DOHH2 (cell line): ENCODE measurements around the gene HIVEP3.

Source experiments
- H3F3A ChIP-seq: fragments of 200-600 bp; sonication (generic), shearing (Covaris generic); 2 replicates; pipeline ENCODE4 v1.6.0; 2016; ENCODE audit warnings: antibody characterized with exemption, mild to moderate bottlenecking; ENCODE audit not compliant: control insufficient read depth, insufficient read depth
- H3K27ac ChIP-seq: fragments of 200-600 bp; sonication (generic); 2 replicates; pipeline ENCODE4 v1.5.1; 2014; ENCODE audit warnings: low read depth, mild to moderate bottlenecking, low read length, moderate library complexity
- H3K27me3 ChIP-seq: fragments of 200-600 bp; sonication (generic); 2 replicates; pipeline ENCODE4 v1.6.1; 2014; ENCODE audit warnings: mild to moderate bottlenecking, low read length, mixed read lengths; ENCODE audit not compliant: control insufficient read depth
- H3K36me3 ChIP-seq: fragments of 200-600 bp; sonication (generic); 2 replicates; pipeline ENCODE4 v1.6.1; 2014; ENCODE audit warnings: mild to moderate bottlenecking, low read length, moderate library complexity, mixed read lengths; ENCODE audit not compliant: control insufficient read depth
- H3K4me1 ChIP-seq: fragments of 200-600 bp; sonication (generic); 2 replicates; pipeline ENCODE4 v1.6.1; 2014; ENCODE audit warnings: mild to moderate bottlenecking, low read length, mixed read lengths; ENCODE audit not compliant: control insufficient read depth
- H3K4me2 ChIP-seq: fragments of 200-600 bp; sonication (generic); 2 replicates; pipeline ENCODE4 v1.6.0; 2014; ENCODE audit warnings: mild to moderate bottlenecking, low read length, moderate library complexity
- H3K4me3 ChIP-seq: fragments of 200-600 bp; sonication (generic); 2 replicates; pipeline ENCODE4 v1.5.1; 2014; ENCODE audit warnings: mild to moderate bottlenecking, low read length, mixed read lengths
- H3K79me2 ChIP-seq: fragments of 200-600 bp; sonication (generic); 2 replicates; pipeline ENCODE4 v1.6.1; 2014; ENCODE audit warnings: mild to moderate bottlenecking, low read length, mixed read lengths; ENCODE audit not compliant: control insufficient read depth
- H3K9me2 ChIP-seq: fragments of 200-600 bp; sonication (generic); replicated peaks from 2 replicates; pipeline ENCODE4 v1.6.1; 2014; ENCODE audit warnings: mild to moderate bottlenecking, low read length, mixed read lengths; ENCODE audit not compliant: control insufficient read depth
- H3K9me3 ChIP-seq: fragments of 200-600 bp; sonication (generic); 2 replicates; pipeline ENCODE4 v1.6.1; 2014; ENCODE audit warnings: antibody characterized with exemption, low read length, mixed read lengths; ENCODE audit not compliant: control insufficient read depth, insufficient read depth
- H4K20me1 ChIP-seq: fragments of 200-600 bp; sonication (generic); 2 replicates; pipeline ENCODE4 v1.6.0; 2014; ENCODE audit warnings: low read depth, mild to moderate bottlenecking, antibody characterized with exemption, low read length, moderate library complexity; ENCODE audit not compliant: control insufficient read depth, insufficient read depth
- EZH2phosphoT487 ChIP-seq: fragments of 200-600 bp; sonication (generic); IDR thresholded peaks from 2 replicates; pipeline ENCODE4 v1.6.1; 2017; ENCODE audit warnings: borderline replicate concordance, mild to moderate bottlenecking, antibody characterized with exemption, low read length, moderate library complexity, mixed read lengths
- TF ChIP-seq, protein P1 (sequence below): fragments of 200-600 bp; sonication (generic); IDR thresholded peaks from one replicate; pipeline ENCODE4 v1.5.1; 2014; ENCODE audit warnings: antibody characterized with exemption, mild to moderate bottlenecking, low read depth, low read length; ENCODE audit not compliant: poor library complexity, severe bottlenecking

HIVEP3 gene

GRCh38 chr1:41466146-41466545 lies 452.6 kb downstream of the HIVEP3 start:
- no peaks in the 10 kb centered on the region for H3K36me3 ChIP-seq
- no peaks in the 10 kb centered on the region for H4K20me1 ChIP-seq
- H3K27me3 ChIP-seq: no peaks in the 10 kb centered on the region
- no peak overlapping the region for H3K4me3 ChIP-seq
- H3K79me2 ChIP-seq: no peaks in the 10 kb centered on the region
- H3K9me2 ChIP-seq: no peaks in the 10 kb centered on the region
- no peaks in the 10 kb centered on the region for H3K9me3 ChIP-seq
- TF ChIP-seq, protein P1, sequence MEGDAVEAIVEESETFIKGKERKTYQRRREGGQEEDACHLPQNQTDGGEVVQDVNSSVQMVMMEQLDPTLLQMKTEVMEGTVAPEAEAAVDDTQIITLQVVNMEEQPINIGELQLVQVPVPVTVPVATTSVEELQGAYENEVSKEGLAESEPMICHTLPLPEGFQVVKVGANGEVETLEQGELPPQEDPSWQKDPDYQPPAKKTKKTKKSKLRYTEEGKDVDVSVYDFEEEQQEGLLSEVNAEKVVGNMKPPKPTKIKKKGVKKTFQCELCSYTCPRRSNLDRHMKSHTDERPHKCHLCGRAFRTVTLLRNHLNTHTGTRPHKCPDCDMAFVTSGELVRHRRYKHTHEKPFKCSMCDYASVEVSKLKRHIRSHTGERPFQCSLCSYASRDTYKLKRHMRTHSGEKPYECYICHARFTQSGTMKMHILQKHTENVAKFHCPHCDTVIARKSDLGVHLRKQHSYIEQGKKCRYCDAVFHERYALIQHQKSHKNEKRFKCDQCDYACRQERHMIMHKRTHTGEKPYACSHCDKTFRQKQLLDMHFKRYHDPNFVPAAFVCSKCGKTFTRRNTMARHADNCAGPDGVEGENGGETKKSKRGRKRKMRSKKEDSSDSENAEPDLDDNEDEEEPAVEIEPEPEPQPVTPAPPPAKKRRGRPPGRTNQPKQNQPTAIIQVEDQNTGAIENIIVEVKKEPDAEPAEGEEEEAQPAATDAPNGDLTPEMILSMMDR: no peak
- TF ChIP-seq EZH2phosphoT487: no peak
- H3K27ac ChIP-seq: no peak overlapping the region
- H3K4me2 ChIP-seq: no peak overlapping the region
- no peaks in the 10 kb centered on the region for H3F3A ChIP-seq
- H3K4me1 ChIP-seq: no peaks in the 10 kb centered on the region

DNA sequence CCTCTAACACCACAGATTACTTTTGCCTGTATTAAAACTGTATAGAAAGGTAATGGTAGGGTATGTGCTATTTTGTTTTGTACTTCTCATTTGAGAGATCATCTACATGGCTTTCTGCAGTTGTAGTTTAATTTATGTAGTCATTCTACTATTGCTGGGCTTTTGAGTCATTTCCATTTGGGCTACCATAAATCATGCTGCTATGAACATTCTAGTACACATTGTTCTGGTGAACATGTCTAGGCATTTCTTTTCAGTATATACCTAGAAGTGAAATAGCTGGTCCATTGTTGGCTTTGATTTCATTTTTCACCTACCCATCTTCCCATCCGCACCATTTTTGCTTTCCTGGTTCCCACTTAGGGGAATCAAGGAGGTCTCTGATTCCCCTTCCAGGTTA lies 453.0 kb downstream of the HIVEP3 start:
- no peaks in the 10 kb centered on the region for H3K9me3 ChIP-seq
- H3K27ac ChIP-seq: no peak overlapping the region
- no peaks in the 10 kb centered on the region for H3K27me3 ChIP-seq
- H3K4me1 ChIP-seq: no peaks in the 10 kb centered on the region
- TF ChIP-seq EZH2phosphoT487: no peak
- TF ChIP-seq, protein P1: no peak
- no peaks in the 10 kb centered on the region for H3F3A ChIP-seq
- no peaks in the 10 kb centered on the region for H3K79me2 ChIP-seq
- no peaks in the 10 kb centered on the region for H3K36me3 ChIP-seq
- no peak overlapping the region for H3K4me3 ChIP-seq
- no peak overlapping the region for H3K4me2 ChIP-seq
- no peaks in the 10 kb centered on the region for H4K20me1 ChIP-seq
- H3K9me2 ChIP-seq: no peaks in the 10 kb centered on the region

DNA sequence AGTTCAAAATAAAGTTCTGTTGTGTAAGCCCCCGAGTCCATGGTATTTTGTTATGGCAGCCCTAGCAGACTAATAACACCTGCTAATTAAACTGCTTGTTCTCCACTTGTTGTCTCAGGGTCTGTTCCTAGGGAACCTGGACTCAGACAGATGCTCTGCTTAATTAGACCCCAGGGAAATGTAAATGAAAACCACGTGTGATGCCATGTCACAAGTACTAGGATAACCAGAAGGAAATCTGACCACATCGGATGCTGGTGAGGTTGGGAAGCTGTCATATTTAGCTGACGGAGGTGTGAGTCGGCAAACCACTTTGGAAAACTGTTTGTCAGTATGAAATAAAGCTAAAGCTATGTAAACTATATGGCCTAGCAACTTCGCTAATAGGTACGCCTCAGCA lies 453.8 kb downstream of the HIVEP3 start:
- no peaks in the 10 kb centered on the region for H3F3A ChIP-seq
- no peaks in the 10 kb centered on the region for H3K9me3 ChIP-seq
- no peak overlapping the region for H3K4me2 ChIP-seq
- H3K4me1 ChIP-seq: no peaks in the 10 kb centered on the region
- H3K27me3 ChIP-seq: no peaks in the 10 kb centered on the region
- no peaks in the 10 kb centered on the region for H3K79me2 ChIP-seq
- no peaks in the 10 kb centered on the region for H3K36me3 ChIP-seq
- no peaks in the 10 kb centered on the region for H3K9me2 ChIP-seq
- TF ChIP-seq EZH2phosphoT487: no peak
- TF ChIP-seq, protein P1: no peak
- H4K20me1 ChIP-seq: no peaks in the 10 kb centered on the region
- H3K4me3 ChIP-seq: no peak overlapping the region
- H3K27ac ChIP-seq: no peak overlapping the region

DNA sequence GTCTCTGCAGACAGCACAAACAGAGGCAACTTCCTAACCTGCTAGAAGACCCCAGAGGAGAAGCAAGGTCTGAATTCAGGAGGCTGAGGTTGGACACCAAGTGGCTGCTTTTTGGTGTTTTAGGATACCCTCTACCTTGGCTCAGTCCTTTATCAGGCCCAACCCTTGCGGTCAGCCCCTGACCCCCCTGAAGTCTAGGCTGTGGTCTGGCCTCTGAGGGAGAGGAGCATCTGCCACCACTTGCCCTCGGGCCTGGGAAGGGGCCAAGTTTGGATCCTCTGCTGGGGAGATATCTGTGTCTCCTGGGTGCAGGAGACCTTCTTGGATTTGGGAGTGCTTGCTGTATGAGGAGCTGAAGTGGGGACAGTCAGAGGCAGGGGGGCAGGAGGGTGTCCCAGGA lies 455.2 kb downstream of the HIVEP3 start:
- TF ChIP-seq EZH2phosphoT487: no peak
- TF ChIP-seq, protein P1: no peak
- no peaks in the 10 kb centered on the region for H3K36me3 ChIP-seq
- H3K4me3 ChIP-seq: no peak overlapping the region
- no peaks in the 10 kb centered on the region for H3F3A ChIP-seq
- H3K9me3 ChIP-seq: no peaks in the 10 kb centered on the region
- H3K4me1 ChIP-seq: no peaks in the 10 kb centered on the region
- no peaks in the 10 kb centered on the region for H3K9me2 ChIP-seq
- no peaks in the 10 kb centered on the region for H3K27me3 ChIP-seq
- no peak overlapping the region for H3K27ac ChIP-seq
- H3K79me2 ChIP-seq: no peaks in the 10 kb centered on the region
- H3K4me2 ChIP-seq: no peak overlapping the region
- H4K20me1 ChIP-seq: no peaks in the 10 kb centered on the region
